Adrenal gland (tissue), 12 donors: ENCODE data around the gene FAM185A. TPM values are rescaled to one million over a fixed set of nuclear protein-coding genes. Genes with fewer than 3 reads are reported as not detected.

ENCODE experiments used
- DNase-seq, 7 donors: peaks; one replicate each; pipeline ENCODE4 v3.0.0-alpha.2; 2019 to 2020
- H3K27ac ChIP-seq, 5 donors: fragments of 200-600 bp; sonication (generic) in 4 of 5; 1 replicate in 3 of 5; 2 replicates in 2 of 5; pipeline versions ENCODE4 v1.5.1 to v1.8.0; 2016 to 2020; ENCODE audit warnings: mild to moderate bottlenecking in 1 of 5
- H3K27me3 ChIP-seq: fragments of 200-600 bp; 2 replicates; pipeline ENCODE4 v1.8.0; 2021
- H3K36me3 ChIP-seq, 2 donors: fragments of 200-600 bp; replicated peaks in 1 of 2; 1 replicate in 1 of 2; 2 replicates in 1 of 2; pipeline versions ENCODE4 v1.5.1 to v1.8.0; 2018 to 2022
- H3K4me1 ChIP-seq, 2 donors: fragments of 200-600 bp; replicated peaks in 1 of 2; 1 replicate in 1 of 2; 2 replicates in 1 of 2; pipeline versions ENCODE4 v1.5.1 to v1.8.0; 2018 to 2021
- H3K4me3 ChIP-seq, 4 donors: fragments of 200-600 bp; sonication (generic) in 3 of 4; one replicate each; pipeline ENCODE4 v1.5.1; 2016 to 2018
- H3K9me3 ChIP-seq, 3 donors: fragments of 200-600 bp; sonication (generic) in 1 of 3; replicated peaks in 1 of 3; 1 replicate in 2 of 3; 2 replicates in 1 of 3; pipeline versions ENCODE4 v1.5.1 to v1.8.0; 2016 to 2021
- POLR2A ChIP-seq, 2 donors: fragments of 450-650 bp; IDR thresholded peaks; one replicate each; pipeline ENCODE4 v1.6.1; 2017; ENCODE audit warnings: antibody characterized with exemption in 2 of 2, mild to moderate bottlenecking in 2 of 2, moderate library complexity in 1 of 2
- WGBS, 4 donors: extraction: QIAGEN DNeasy Blood & Tissue Kit in 2 of 4; methylation state at CpG; one replicate each; pipeline versions ENCODE4 v1.1.5 to v1.1.7; 2013 to 2017; 5-methylcytosine and 5-hydroxymethylcytosine counted together
- intact Hi-C, 2 donors: fragments of 100-400 bp; cut with DNase I; formaldehyde crosslinking; loops; one replicate each; pipeline versions ENCODE4 v1.14.1 to v1.15.0; 2022 to 2023
- polyA plus RNA-seq, 3 donors: library from polyadenylated mRNA; stranded (reverse); fragments of 200-250 nt in 2 of 3; fragments of 350-450 nt in 1 of 3; fragmentation: Illumina TruSeq in 1 of 3; extraction: RNeasy Lipid Tissue Mini Kit (QIAGEN cat#74804) in 1 of 3; gene quantifications; one replicate each; pipeline ENCODE4 v1.2.3, GENCODE V29; 2013 to 2014
- total RNA-seq, 9 donors: library from RNA; depleted of rRNA in 4 of 9; stranded (reverse); fragments of >200 nt in 4 of 9; fragments of 120-200 nt in 1 of 9; fragmentation: NEBNext Ultra II Directional in 1 of 9; extraction: Animal tissue kit (Norgen Biotek cat#: 25700) in 1 of 9; gene quantifications; one replicate each; pipeline versions ENCODE4 v1.1.0 to v1.2.4, GENCODE V29; 2013 to 2023
- TF ChIP-seq, protein P1 (sequence below), 6 experiments: fragments of 450-650 bp in 4 of 6; fragments of 200-600 bp in 2 of 6; sonication (generic) in 1 of 6; IDR thresholded peaks; 1 replicate in 5 of 6; 2 replicates in 1 of 6; pipeline versions ENCODE4 v1.5.1 to v1.8.0; 2016 to 2021; ENCODE audit warnings: antibody characterized with exemption in 6 of 6, mild to moderate bottlenecking in 2 of 6, moderate library complexity in 1 of 6
- donor health status: healthy with polysubstance abuse.
- donor health status: Bipolar disorder and iron deficiency.
- donor health status: DM: yes; HTN: yes; CAD: no.
- donor health status: DM: no; HTN: no; CAD: no.
- donor health status: DM: no; HTN: no; CAD: no.
- donor health status: DM: yes; HTN: yes; CAD: no.

FAM185A gene
- total and polyA plus RNA-seq, 12 donors, result 5.9 to 25.6 (median 10.7) TPM

DNA sequence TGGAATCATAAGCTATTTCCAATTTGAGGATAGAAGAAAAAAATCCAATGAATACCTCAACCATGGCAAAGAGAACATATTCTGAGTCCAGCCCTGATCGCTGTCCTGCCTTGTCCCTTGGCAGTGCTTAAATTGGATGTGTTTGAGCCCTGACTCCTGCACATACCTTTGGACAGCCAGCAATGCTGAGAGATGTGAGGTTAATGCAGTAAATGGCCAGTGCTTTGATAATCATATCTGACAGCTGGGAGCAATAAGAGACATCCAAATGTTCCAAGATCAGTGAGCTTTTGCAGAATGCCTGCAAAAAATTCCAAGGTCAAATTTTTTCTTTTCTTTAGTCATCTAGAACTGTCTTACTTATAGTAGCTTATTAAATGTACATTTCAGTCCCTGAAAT is 83.9 kb downstream of the FAM185A start:
- Histone ChIP-seq H3K27ac (no peak overlapping the region), H3K4me1 (peaks cover 0 to 6% of the 10 kb centered on the region in 2 donors), H3K27me3 (no peaks in the 10 kb centered on the region), H3K4me3 (no peak overlapping the region), H3K36me3 (no peaks in the 10 kb centered on the region), H3K9me3 (no peaks in the 10 kb centered on the region)
- intact Hi-C loops, result no loop called here
- TF ChIP-seq, protein P1, sequence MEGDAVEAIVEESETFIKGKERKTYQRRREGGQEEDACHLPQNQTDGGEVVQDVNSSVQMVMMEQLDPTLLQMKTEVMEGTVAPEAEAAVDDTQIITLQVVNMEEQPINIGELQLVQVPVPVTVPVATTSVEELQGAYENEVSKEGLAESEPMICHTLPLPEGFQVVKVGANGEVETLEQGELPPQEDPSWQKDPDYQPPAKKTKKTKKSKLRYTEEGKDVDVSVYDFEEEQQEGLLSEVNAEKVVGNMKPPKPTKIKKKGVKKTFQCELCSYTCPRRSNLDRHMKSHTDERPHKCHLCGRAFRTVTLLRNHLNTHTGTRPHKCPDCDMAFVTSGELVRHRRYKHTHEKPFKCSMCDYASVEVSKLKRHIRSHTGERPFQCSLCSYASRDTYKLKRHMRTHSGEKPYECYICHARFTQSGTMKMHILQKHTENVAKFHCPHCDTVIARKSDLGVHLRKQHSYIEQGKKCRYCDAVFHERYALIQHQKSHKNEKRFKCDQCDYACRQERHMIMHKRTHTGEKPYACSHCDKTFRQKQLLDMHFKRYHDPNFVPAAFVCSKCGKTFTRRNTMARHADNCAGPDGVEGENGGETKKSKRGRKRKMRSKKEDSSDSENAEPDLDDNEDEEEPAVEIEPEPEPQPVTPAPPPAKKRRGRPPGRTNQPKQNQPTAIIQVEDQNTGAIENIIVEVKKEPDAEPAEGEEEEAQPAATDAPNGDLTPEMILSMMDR (IDR thresholded peaks at IDR 0.05), result no peak
- no peak for TF ChIP-seq POLR2A (IDR thresholded peaks at IDR 0.05)
- WGBS, 4 donors, result 75 to 92% (median 81%) methylated on average over 1 of the region's 1 CpG
- no peak for DNase-seq

DNA sequence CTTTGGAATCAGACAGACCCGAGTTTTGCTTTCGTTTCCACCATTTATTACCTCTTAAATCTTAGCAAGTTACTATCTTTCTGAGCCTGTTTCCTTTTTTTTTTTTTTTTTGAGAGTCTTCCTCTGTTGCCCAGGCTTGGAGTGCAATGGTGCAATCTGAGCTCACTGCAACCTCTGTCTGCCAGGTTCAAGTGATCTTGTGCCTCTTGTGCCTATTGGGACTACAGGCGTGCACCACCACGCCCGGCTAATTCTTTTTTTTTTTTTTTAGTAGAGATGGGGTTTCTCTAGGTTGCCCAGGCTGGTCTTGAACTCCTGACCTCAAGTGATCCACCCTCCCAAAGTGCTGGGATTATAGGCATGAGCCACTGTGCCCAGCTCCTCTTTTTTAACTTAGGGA is 84.5 kb downstream of the FAM185A start:
- Histone ChIP-seq H3K27ac (no peak overlapping the region), H3K9me3 (no peaks in the 10 kb centered on the region), H3K4me1 (peaks cover 0 to 6% of the 10 kb centered on the region in 2 donors), H3K36me3 (no peaks in the 10 kb centered on the region), H3K27me3 (no peaks in the 10 kb centered on the region), H3K4me3 (no peak overlapping the region)
- DNase-seq, result no peak
- WGBS, 4 donors, result 92 to 95% (median 92%) methylated on average over 5 of the region's 5 CpGs
- TF ChIP-seq, protein P1 (IDR thresholded peaks at IDR 0.05), result no peak
- TF ChIP-seq POLR2A (IDR thresholded peaks at IDR 0.05), result no peak
- intact Hi-C loops, result no loop called here

DNA sequence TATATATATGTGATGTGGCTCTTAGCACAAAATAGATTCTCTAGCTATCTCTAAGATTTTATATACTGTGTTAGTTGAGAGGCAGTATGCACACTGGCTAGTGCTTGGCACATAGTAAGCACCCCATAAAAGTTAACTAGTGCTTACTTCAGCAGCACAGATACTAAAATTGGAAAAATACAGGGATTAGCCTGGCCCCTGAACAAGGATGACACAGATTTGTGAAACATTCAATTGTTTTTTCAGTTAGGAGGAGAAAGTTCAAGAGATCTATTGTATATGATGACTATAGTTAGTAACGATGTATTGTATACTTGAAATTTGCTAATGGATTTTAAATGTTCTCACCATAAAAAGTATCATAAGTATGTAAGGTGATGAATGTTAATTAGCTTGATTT is 85.7 kb downstream of the FAM185A start:
- Histone ChIP-seq H3K27ac (no peak overlapping the region), H3K4me3 (no peak overlapping the region), H3K36me3 (no peaks in the 10 kb centered on the region), H3K9me3 (no peaks in the 10 kb centered on the region), H3K4me1 (peaks cover 0 to 6% of the 10 kb centered on the region in 2 donors), H3K27me3 (no peaks in the 10 kb centered on the region)
- no peak for DNase-seq
- 86 to 94% (median 89%) methylated on average over 1 of the region's 1 CpG for WGBS, 4 donors
- TF ChIP-seq, protein P1 (IDR thresholded peaks at IDR 0.05), result no peak
- TF ChIP-seq POLR2A (IDR thresholded peaks at IDR 0.05), result no peak
- intact Hi-C loops, result no loop called here

DNA sequence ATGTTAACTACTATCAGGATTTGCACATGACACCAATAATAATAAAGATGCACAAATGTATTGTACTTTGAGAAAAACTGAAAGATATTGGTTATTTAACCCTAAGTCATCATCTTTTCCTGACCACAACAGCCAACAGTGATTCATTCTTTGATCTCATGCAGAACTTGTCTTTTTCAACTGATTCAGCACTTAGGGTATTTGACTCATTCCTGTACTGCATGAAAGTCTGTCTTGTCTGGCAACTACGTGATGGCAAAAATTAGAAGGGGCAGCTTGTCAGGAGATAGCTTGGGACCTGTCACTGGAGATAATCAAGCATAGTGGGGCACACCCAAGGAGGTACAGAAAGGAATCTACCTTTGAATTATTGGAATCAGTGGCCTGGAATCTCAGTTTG is 86.2 kb downstream of the FAM185A start:
- H3K36me3 ChIP-seq, result no peaks in the 10 kb centered on the region
- H3K4me1 ChIP-seq, result peaks cover 0 to 6% of the 10 kb centered on the region in 2 donors
- H3K27ac ChIP-seq, result no peak overlapping the region
- H3K27me3 ChIP-seq, result no peaks in the 10 kb centered on the region
- 27 to 58% (median 42%) methylated on average over 1 of the region's 1 CpG for WGBS, 4 donors
- H3K9me3 ChIP-seq, result no peaks in the 10 kb centered on the region
- TF ChIP-seq POLR2A (IDR thresholded peaks at IDR 0.05), result no peak
- TF ChIP-seq, protein P1 (IDR thresholded peaks at IDR 0.05), result no peak
- DNase-seq, result no peak
- intact Hi-C loops, result no loop called here
- H3K4me3 ChIP-seq, result no peak overlapping the region
